Prostate gland (tissue), 2 donors: ENCODE data around the gene RAP2C. TPM values are rescaled to one million over a fixed set of nuclear protein-coding genes. Genes with fewer than 3 reads are reported as not detected.

Experiments used
- DNase-seq: peaks from one replicate; pipeline ENCODE4 v3.0.0-alpha.2; 2019; ENCODE audit warnings: low spot score
- H3K27ac ChIP-seq, 2 donors: fragments of 200-600 bp; sonication (generic); 2 replicates each; pipeline ENCODE4 v1.5.1; 2017 to 2019
- H3K27me3 ChIP-seq: fragments of 200-600 bp; sonication (generic); replicated peaks from 2 replicates; pipeline ENCODE4 v1.5.1; 2019; ENCODE audit not compliant: insufficient read depth
- H3K36me3 ChIP-seq, 2 donors: fragments of 200-600 bp; sonication (generic); 1 replicate in 1 of 2; 2 replicates in 1 of 2; pipeline versions ENCODE4 v1.5.1 to v1.8.1; 2017 to 2019
- H3K4me1 ChIP-seq: fragments of 200-600 bp; sonication (generic); replicated peaks from 2 replicates; pipeline ENCODE4 v1.5.1; 2019
- H3K4me3 ChIP-seq, 2 donors: fragments of 200-600 bp; sonication (generic); 2 replicates each; pipeline ENCODE4 v1.5.1; 2017 to 2019
- H3K9me3 ChIP-seq: fragments of 200-600 bp; sonication (generic); 2 replicates; pipeline ENCODE4 v1.5.1; 2017
- POLR2A ChIP-seq: fragments of 450-650 bp; IDR thresholded peaks from one replicate; pipeline ENCODE4 v1.6.1; 2016; ENCODE audit warnings: antibody characterized with exemption, mild to moderate bottlenecking
- POLR2AphosphoS5 ChIP-seq: sonication (generic); formaldehyde crosslinking; IDR thresholded peaks from one replicate; pipeline ENCODE4 v1.6.1; 2017; ENCODE audit warnings: antibody characterized with exemption
- WGBS: methylation state at CpG from one replicate; pipeline ENCODE4 v1.1.5; 2018; 5-methylcytosine and 5-hydroxymethylcytosine counted together
- intact Hi-C: fragments of 100-400 bp; cut with DNase I; formaldehyde crosslinking; loops from one replicate; pipeline ENCODE4 v1.14.2; 2022
- total RNA-seq, 2 donors: library from RNA; depleted of rRNA; stranded (reverse); fragments of >200 nt; gene quantifications; one replicate each; pipeline ENCODE4 v1.1.0, GENCODE V29; 2016
- TF ChIP-seq, protein P1 (sequence below), 4 experiments: fragments of 200-600 bp in 2 of 4; fragments of 450-650 bp in 2 of 4; sonication (generic) in 2 of 4; IDR thresholded peaks; 1 replicate in 3 of 4; 2 replicates in 1 of 4; pipeline ENCODE4 v1.5.1; 2016 to 2019; ENCODE audit warnings: antibody characterized with exemption in 4 of 4, mild to moderate bottlenecking in 2 of 4, moderate library complexity in 2 of 4

Gene RAP2C
- total RNA-seq, 2 donors from 2014 or later, result 9.2 to 19.0 TPM

DNA sequence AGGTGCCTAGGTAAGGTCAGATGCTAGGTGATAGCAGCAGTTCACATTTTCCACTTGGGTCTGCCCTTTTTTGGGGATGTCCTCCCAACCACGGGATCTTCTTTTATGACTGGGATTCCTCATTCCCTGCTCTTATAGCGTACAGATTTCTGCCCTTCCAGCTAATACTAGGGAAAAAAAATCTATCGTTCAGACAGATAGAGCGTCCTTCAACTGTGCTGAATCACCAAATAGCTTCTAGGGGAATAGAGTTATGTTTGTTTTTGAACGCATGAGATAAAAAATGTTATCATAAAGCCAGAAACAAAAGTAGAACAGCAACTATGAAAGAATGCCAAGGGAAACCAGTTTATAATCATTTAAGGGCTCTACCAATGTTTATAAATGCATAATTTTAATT, 13.0 kb downstream of the RAP2C start:
- no peak for DNase-seq
- 58% methylated on average over 5 of the region's 5 CpGs for WGBS
- intact Hi-C loops, result no loop called here
- no peak overlapping the region for H3K4me3 ChIP-seq
- H3K36me3 ChIP-seq, result no peaks in the 10 kb centered on the region
- H3K9me3 ChIP-seq, result no peaks in the 10 kb centered on the region
- H3K4me1 ChIP-seq, result no peaks in the 10 kb centered on the region
- TF ChIP-seq POLR2AphosphoS5 (no peak), POLR2A (no peak)
- TF ChIP-seq, protein P1, sequence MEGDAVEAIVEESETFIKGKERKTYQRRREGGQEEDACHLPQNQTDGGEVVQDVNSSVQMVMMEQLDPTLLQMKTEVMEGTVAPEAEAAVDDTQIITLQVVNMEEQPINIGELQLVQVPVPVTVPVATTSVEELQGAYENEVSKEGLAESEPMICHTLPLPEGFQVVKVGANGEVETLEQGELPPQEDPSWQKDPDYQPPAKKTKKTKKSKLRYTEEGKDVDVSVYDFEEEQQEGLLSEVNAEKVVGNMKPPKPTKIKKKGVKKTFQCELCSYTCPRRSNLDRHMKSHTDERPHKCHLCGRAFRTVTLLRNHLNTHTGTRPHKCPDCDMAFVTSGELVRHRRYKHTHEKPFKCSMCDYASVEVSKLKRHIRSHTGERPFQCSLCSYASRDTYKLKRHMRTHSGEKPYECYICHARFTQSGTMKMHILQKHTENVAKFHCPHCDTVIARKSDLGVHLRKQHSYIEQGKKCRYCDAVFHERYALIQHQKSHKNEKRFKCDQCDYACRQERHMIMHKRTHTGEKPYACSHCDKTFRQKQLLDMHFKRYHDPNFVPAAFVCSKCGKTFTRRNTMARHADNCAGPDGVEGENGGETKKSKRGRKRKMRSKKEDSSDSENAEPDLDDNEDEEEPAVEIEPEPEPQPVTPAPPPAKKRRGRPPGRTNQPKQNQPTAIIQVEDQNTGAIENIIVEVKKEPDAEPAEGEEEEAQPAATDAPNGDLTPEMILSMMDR (IDR thresholded peaks at IDR 0.05), result no peak
- H3K27me3 ChIP-seq, result no peaks in the 10 kb centered on the region
- H3K27ac ChIP-seq, result no peak overlapping the region

DNA sequence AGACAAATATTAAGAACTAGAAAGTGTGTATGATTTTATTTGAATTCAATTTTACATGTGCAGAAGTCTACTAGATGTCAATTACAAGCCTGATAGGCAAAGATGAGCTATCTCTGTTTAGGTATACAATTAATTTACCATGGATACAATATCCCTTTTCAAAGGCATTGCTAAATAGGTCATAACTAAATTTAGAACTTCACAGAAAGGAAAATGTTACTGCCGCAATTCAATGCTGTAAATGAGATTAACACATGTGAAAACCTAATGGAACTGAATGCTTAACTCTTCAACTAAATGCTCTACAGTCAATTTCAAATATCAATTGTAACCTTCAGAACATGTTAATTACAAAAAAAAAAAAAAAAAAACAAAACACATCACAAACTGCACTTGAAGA, 14.6 kb downstream of the RAP2C start:
- Histone ChIP-seq H3K4me1 (no peaks in the 10 kb centered on the region), H3K27me3 (no peaks in the 10 kb centered on the region), H3K9me3 (no peaks in the 10 kb centered on the region), H3K36me3 (no peaks in the 10 kb centered on the region), H3K4me3 (no peak overlapping the region), H3K27ac (no peak overlapping the region)
- intact Hi-C loops, result no loop called here
- DNase-seq, result no peak
- 75% methylated on average over 1 of the region's 1 CpG for WGBS
- no peak for TF ChIP-seq POLR2AphosphoS5
- TF ChIP-seq, protein P1 (IDR thresholded peaks at IDR 0.05), result no peak
- no peak for TF ChIP-seq POLR2A

DNA sequence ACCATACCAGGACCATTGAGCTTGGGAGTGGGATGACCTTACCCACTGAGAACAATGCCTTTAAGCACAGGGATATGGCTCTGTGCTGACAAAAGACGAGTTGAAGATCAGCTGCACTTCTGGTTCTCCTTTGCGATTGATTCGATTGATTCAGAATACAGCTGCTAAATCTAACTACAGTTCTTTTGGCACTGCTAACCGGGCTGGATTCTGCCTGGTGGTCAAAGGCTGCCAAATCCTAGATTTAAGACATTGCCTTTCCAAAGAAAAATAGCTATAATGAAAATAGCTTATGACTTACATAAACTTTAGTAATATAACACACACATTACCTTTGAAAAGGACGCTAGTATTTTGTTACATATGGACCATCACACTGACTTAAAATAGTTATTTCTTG, 18.3 kb downstream of the RAP2C start:
- H3K27me3 ChIP-seq, result no peaks in the 10 kb centered on the region
- H3K4me3 ChIP-seq, result no peak overlapping the region
- no peaks in the 10 kb centered on the region for H3K4me1 ChIP-seq
- 71% methylated on average over 5 of the region's 5 CpGs for WGBS
- TF ChIP-seq, protein P1 (IDR thresholded peaks at IDR 0.05), result no peak
- H3K27ac ChIP-seq, result no peak overlapping the region
- intact Hi-C loops, result no loop called here
- no peaks in the 10 kb centered on the region for H3K9me3 ChIP-seq
- no peak for DNase-seq
- no peaks in the 10 kb centered on the region for H3K36me3 ChIP-seq

DNA sequence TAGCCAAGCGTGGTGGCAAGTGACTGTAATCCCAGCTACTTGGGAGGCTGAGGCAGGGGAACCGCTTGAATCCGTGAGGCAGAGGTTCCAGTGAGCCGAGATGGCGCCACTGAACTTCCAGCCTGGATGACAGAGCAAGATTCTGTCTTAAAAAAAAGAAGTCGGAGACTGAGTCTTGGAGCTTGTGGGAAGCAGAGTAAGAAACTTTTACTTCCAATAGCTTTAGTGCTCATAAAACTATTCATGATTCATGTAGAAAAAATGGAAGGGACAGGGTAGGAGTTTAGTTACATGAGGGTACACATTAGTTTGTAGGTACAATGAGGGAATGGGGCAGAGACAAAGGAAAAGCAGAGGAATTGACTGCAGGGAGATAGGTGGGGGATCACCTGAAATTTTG, 19.3 kb downstream of the RAP2C start:
- no peak overlapping the region for H3K4me3 ChIP-seq
- 89% methylated on average over 6 of the region's 6 CpGs for WGBS
- intact Hi-C loops, result no loop called here
- no peak for TF ChIP-seq POLR2AphosphoS5
- TF ChIP-seq POLR2A, result no peak
- TF ChIP-seq, protein P1 (IDR thresholded peaks at IDR 0.05), result no peak
- no peaks in the 10 kb centered on the region for H3K9me3 ChIP-seq
- no peaks in the 10 kb centered on the region for H3K36me3 ChIP-seq
- no peak for DNase-seq
- no peak overlapping the region for H3K27ac ChIP-seq
- H3K4me1 ChIP-seq, result no peaks in the 10 kb centered on the region
- no peaks in the 10 kb centered on the region for H3K27me3 ChIP-seq

DNA sequence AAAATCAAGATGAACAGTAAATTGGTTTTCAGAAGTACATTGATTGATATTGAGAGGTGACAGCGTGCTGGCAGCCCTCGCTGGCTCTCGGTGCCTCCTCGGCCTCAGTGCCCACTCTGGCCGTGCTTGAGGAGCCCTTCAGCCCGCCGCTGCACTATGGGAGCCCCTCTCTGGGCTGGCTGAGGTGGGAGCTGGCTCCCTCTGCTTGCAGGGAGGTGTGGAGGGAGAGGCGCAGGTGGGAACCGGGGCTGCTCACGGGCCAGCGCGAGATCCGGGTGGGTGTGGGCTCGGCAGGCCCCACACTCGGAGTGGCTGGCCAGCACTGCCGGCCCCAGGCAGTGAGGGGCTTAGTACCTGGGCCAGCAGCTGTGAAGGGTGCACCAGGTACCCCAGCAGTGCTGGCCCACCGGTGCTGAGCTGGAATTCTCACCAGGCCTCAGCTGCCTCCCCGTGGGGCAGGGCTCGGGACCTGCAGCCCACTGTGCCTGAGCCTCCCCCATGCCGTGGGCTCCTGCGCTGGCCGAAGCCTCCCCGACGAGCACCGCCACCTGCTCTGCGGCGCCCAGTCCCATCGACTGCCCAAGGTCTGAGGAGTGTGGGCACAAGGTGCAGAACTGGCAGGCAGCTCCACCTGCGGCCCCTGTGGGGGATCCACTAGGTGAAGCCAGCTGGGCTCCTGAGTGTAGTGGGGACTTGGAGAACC, 25.2 kb downstream of the RAP2C start:
- no peak for DNase-seq
- Histone ChIP-seq H3K9me3 (no peaks in the 10 kb centered on the region), H3K4me3 (no peak overlapping the region), H3K27me3 (no peaks in the 10 kb centered on the region), H3K36me3 (no peaks in the 10 kb centered on the region), H3K4me1 (no peaks in the 10 kb centered on the region), H3K27ac (no peak overlapping the region)
- TF ChIP-seq, protein P1 (IDR thresholded peaks at IDR 0.05), result no peak
- TF ChIP-seq POLR2A (no peak), POLR2AphosphoS5 (no peak)
- 99% methylated on average over 15 of the region's 29 CpGs for WGBS
- intact Hi-C loops, result no loop called here
